GM10248 (cell line): ENCODE data around the gene SMYD4.
"Not testable (repeated sequence)": the region's sequence is repeated elsewhere in the genome, so short reads cannot be mapped to it uniquely, and the experiment has no call there.

ENCODE experiments used
- CTCF ChIA-PET: fragments of 300-600 bp; sonication (Branson Sonifier 250); formaldehyde crosslinking; extraction: SDS; loops from one replicate; lab custom pipeline; 2021; ENCODE audit warnings: antibody characterized with exemption; lab: Yijun Ruan, JAX
- POLR2A ChIA-PET: fragments of 350-650 bp; sonication (Branson Sonifier 250); formaldehyde crosslinking; extraction: SDS; loops from one replicate; lab custom pipeline; 2020; ENCODE audit warnings: antibody characterized with exemption; lab: Yijun Ruan, JAX
- DNase-seq: peaks from one replicate; pipeline ENCODE4 v3.0.0; 2012; ENCODE audit errors: extremely low spot score
- TF ChIP-seq, protein P1 (sequence below): IDR thresholded peaks from 2 replicates; pipeline ENCODE4 v1.5.1; 2012; ENCODE audit warnings: mild to moderate bottlenecking, low read depth; ENCODE audit errors: extremely low read depth, missing control alignments, control extremely low read depth

SMYD4 gene

GRCh38 chr17:1860978-1861377, 31.3 kb upstream of the SMYD4 start:
- TF ChIP-seq, protein P1, sequence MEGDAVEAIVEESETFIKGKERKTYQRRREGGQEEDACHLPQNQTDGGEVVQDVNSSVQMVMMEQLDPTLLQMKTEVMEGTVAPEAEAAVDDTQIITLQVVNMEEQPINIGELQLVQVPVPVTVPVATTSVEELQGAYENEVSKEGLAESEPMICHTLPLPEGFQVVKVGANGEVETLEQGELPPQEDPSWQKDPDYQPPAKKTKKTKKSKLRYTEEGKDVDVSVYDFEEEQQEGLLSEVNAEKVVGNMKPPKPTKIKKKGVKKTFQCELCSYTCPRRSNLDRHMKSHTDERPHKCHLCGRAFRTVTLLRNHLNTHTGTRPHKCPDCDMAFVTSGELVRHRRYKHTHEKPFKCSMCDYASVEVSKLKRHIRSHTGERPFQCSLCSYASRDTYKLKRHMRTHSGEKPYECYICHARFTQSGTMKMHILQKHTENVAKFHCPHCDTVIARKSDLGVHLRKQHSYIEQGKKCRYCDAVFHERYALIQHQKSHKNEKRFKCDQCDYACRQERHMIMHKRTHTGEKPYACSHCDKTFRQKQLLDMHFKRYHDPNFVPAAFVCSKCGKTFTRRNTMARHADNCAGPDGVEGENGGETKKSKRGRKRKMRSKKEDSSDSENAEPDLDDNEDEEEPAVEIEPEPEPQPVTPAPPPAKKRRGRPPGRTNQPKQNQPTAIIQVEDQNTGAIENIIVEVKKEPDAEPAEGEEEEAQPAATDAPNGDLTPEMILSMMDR, result no peak
- CTCF ChIA-PET, result interaction anchor here (1.0 to 1.4 kb wide), 3 partner anchors 21 to 140 kb away, joined by 3 to 5 read pairs (median 3); no protein-coding TSS in a partner anchor
- no peak for DNase-seq
- POLR2A ChIA-PET, result interaction anchor here (0.6 to 0.7 kb wide), 2 partner anchors 144 to 317 kb away, joined by 4 to 5 read pairs; no protein-coding TSS in a partner anchor

DNA sequence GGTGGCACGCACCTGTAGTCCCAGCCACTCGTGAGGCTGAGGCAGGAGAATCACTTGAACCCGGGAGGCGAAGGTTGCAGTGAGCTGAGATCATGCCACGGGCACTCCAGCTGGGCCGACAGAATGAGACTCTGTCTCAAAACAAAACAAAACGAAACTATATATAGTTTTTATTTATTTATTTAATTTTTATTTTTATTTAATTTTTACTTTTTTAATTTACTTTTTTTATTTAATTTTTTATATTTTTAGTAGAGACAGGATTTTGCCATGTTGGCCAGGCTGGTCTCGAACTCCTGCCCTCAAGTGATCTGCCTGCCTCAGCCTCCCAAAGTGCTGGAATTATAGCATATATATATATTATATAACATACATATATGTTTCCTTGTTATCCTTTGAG, 26.8 kb upstream of the SMYD4 start:
- POLR2A ChIA-PET, DNase-seq: not testable (repeated sequence)
- CTCF ChIA-PET, result interaction anchor here (1.2 kb wide), 1 partner anchor 19 kb away, joined by 3 read pairs; no protein-coding TSS in a partner anchor

- no peak for DNase-seq
- ChIA-PET CTCF (interaction anchor here (0.8 kb wide), 1 partner anchor 185 kb away, joined by 3 read pairs; no protein-coding TSS in a partner anchor), POLR2A (no interaction called here)
- TF ChIP-seq, protein P1, result no peak
Measured at GRCh38 chr17:1853698-1854097, 24.0 kb upstream of the SMYD4 start.

DNA sequence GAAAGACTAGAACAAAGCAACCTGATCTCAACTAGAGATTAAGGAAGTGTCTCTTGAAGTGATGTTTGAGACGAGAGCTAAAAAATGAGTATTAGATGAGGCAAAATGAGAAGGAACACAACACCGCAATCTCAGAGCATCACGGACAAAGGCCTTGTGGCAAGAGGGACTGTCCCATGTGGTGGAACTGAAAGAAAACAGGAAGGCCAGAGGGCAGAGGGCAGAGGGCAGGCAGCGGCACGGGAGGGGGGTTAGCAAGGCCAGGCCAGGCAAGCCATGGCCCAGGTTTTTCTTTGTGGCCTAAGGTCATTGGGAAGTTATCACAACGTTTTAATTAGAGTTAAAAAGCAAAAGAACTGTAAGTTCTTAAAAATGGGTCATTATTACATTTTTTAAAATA, 22.6 kb upstream of the SMYD4 start:
- ChIA-PET POLR2A (no interaction called here), CTCF (interaction anchor here (1.1 kb wide), 1 partner anchor 13 kb away, joined by 4 read pairs; no protein-coding TSS in a partner anchor)
- DNase-seq, result no peak
- TF ChIP-seq, protein P1, result no peak

DNA sequence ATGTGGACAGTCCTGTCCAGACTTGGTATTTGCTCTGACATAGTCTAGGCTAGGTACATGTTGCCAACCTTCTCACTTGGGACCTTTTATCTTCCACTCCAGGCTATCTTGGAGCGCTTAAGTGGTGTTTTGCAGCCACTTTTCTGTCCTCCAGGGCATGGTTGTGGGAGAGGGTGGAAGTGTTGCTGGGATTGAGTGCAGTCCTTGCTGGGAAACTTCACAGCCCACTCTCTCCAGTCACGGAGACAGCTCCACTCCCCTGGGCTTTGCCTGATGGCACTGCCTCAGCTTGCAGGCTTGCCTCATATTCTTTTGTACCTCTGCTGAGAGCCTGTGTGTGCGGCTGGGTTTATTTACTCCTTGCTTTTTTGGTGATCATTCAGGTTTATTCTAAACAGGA, 17.5 kb upstream of the SMYD4 start:
- DNase-seq, result no peak
- ChIA-PET POLR2A (no interaction called here), CTCF (interaction anchor here (1.2 to 1.4 kb wide), 2 partner anchors 15 to 273 kb away, joined by 3 read pairs; no protein-coding TSS in a partner anchor)
- TF ChIP-seq, protein P1, result no peak

- POLR2A ChIA-PET, result no interaction called here
- TF ChIP-seq, protein P1, result no peak
- CTCF ChIA-PET, result interaction anchor here (1.5 to 1.7 kb wide), 3 partner anchors 21 to 57 kb away, joined by 3 to 6 read pairs (median 4); no protein-coding TSS in a partner anchor
- DNase-seq, result no peak
Measured at GRCh38 chr17:1843947-1844346, 14.2 kb upstream of the SMYD4 start.

DNA sequence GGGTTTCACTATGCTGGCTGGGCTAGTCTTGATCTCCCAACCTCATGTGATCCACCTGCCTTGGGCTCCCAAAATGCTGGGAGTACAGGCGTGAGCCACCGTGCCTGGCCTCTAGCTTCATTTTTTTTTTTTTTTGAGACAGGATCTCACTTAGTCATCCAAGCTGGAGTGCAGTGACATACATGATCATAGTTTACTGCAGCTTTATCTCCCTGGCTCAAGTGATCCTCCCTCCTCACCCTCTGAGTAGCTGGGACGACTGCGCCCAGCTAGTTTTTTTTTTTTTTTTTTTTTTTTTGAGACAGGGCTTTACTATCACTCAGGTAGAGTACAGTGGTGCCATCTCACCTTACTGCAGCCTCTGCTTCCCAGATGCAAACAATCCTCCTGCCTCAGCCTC, 9.8 kb upstream of the SMYD4 start:
- POLR2A ChIA-PET, result interaction anchor here (0.6 to 0.7 kb wide), 3 partner anchors 47 to 684 kb away, joined by 3 to 4 read pairs (median 4); no protein-coding TSS in a partner anchor
- no peak for DNase-seq
- CTCF ChIA-PET, result interaction anchor here (1.1 to 1.4 kb wide), 4 partner anchors 21 to 43 kb away, joined by 3 to 7 read pairs (median 3); no protein-coding TSS in a partner anchor
- TF ChIP-seq, protein P1, result no peak
